Spinal cord (tissue), 10 donors: Measurements from ENCODE around the gene TRPM4. TPM values are rescaled to one million over a fixed set of nuclear protein-coding genes. Genes with fewer than 3 reads are reported as not detected.

ENCODE experiments used
- DNase-seq, 6 donors: peaks; one replicate each; pipeline versions ENCODE4 v3.0.0 to v3.0.0-alpha.2; 2013 to 2015; ENCODE audit warnings: low spot score in 6 of 6, low read depth in 4 of 6
- H3K27ac ChIP-seq: one replicate; pipeline ENCODE4 v1.5.1; 2013; ENCODE audit warnings: low read depth, low read length, control low read depth
- H3K27me3 ChIP-seq: one replicate; pipeline ENCODE4 v1.6.1; 2013; ENCODE audit warnings: low read length; ENCODE audit not compliant: control insufficient read depth, insufficient read depth
- H3K36me3 ChIP-seq: one replicate; pipeline ENCODE4 v1.6.1; 2013; ENCODE audit warnings: low read length; ENCODE audit not compliant: control insufficient read depth, insufficient read depth
- H3K4me1 ChIP-seq: one replicate; pipeline ENCODE4 v1.6.1; 2013; ENCODE audit warnings: low read length; ENCODE audit not compliant: control insufficient read depth, insufficient read depth
- H3K4me3 ChIP-seq: one replicate; pipeline ENCODE4 v1.5.1; 2013; ENCODE audit warnings: low read depth, low read length, control low read depth
- H3K9me3 ChIP-seq: one replicate; pipeline ENCODE4 v1.6.1; 2013; ENCODE audit warnings: low read length; ENCODE audit not compliant: control insufficient read depth, insufficient read depth
- WGBS: methylation state at CpG from one replicate; pipeline ENCODE4 v1.1.5; 2013; ENCODE audit warnings: missing lambda C conversion rate; ENCODE audit not compliant: insufficient coverage; 5-methylcytosine and 5-hydroxymethylcytosine counted together
- polyA plus RNA-seq, 2 donors: library from polyadenylated mRNA; unstranded; fragments of 120-200 nt; gene quantifications; one replicate each; pipeline ENCODE4 v1.2.1, GENCODE V29; 2013; ENCODE audit not compliant: insufficient read length in 2 of 2
- total RNA-seq, 2 donors: library from RNA; depleted of rRNA in 1 of 2; stranded (reverse); fragments of 120-200 nt in 1 of 2; fragments of >200 nt in 1 of 2; gene quantifications; one replicate each; pipeline versions ENCODE4 v1.2.3 to v1.2.4, GENCODE V29; 2013 to 2014
- donor health status: healthy.

TRPM4 gene
- total and polyA plus RNA-seq, 4 donors = 9.2 to 30.7 (median 15.1) TPM

DNA sequence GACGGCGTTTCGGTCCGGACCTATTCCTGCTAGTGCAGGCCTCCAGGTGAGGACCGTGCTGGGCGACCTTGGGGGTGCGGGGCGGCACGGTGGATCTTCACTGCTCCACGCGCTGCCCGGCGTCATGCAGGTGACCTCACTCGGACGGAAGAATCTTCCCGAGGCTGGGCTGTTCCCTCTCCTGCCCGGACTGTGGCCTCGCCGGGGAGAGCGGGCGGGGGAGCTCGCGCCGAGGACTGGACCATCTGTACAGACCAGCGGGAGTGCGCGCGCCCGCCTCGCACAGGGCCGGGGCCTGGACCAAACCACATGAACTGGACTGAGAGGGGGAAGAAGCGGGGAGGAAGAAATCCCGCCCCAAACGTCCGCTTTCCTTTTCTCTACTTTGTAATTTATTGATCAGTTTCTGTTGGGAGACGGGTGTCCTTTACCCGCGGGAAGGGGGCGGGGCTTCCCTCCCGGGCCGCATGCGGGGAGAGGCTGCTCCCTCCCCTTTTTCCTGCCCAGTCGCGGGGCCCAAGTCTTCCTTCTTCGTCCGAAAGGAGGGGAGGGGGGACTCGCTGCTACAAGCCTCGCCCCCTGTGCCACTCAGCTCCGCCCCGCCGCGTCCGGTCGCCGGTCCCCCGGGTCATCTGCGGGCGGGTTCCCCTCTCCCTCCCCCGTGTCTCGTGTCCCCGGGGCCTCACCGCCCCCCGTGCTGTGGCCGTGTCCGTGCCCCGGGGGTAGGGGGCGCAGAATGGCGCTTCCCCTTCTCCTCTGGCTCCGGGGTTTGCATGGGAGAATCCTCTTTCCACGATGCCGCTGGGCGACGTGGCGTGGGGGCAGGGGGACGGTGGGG, 7.3 kb upstream of the TRPM4 start:
- no peaks in the 10 kb centered on the region for H3K27me3 ChIP-seq
- H3K4me1 ChIP-seq = peaks cover 53% of the 10 kb centered on the region
- peak overlapping the region; percentile 92 for H3K4me3 ChIP-seq
- under 1% methylated on average over 45 of the region's 75 CpGs for WGBS
- H3K27ac ChIP-seq = peak overlapping the region; percentile 93
- DNase-seq = peak in 5 of 6 donors; percentile 83 to 97 (median 86)
- no peaks in the 10 kb centered on the region for H3K9me3 ChIP-seq
- peaks cover 12% of the 10 kb centered on the region for H3K36me3 ChIP-seq

DNA sequence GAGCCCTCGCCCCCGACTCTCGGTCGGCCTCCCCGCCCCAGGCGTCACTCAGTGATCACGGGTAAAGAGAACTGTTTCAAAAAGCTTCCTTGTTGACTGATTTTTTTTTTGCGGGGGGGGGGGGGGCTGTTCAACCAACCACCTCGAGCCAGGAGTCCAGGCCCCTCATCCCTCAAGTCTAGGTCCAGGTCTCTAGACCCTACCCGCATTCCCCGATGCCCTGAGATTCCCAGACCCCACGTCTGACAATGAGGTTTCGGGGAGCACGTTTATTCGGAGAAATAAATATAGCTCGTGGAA, 6.7 kb upstream of the TRPM4 start:
- no peak for DNase-seq
- peaks cover 8% of the 10 kb centered on the region for H3K36me3 ChIP-seq
- H3K27ac ChIP-seq = peak overlapping the region; percentile 93
- 11% methylated on average over 4 of the region's 16 CpGs for WGBS
- H3K27me3 ChIP-seq = no peaks in the 10 kb centered on the region
- peak overlapping the region; percentile 92 for H3K4me3 ChIP-seq
- peaks cover 54% of the 10 kb centered on the region for H3K4me1 ChIP-seq
- no peaks in the 10 kb centered on the region for H3K9me3 ChIP-seq

DNA sequence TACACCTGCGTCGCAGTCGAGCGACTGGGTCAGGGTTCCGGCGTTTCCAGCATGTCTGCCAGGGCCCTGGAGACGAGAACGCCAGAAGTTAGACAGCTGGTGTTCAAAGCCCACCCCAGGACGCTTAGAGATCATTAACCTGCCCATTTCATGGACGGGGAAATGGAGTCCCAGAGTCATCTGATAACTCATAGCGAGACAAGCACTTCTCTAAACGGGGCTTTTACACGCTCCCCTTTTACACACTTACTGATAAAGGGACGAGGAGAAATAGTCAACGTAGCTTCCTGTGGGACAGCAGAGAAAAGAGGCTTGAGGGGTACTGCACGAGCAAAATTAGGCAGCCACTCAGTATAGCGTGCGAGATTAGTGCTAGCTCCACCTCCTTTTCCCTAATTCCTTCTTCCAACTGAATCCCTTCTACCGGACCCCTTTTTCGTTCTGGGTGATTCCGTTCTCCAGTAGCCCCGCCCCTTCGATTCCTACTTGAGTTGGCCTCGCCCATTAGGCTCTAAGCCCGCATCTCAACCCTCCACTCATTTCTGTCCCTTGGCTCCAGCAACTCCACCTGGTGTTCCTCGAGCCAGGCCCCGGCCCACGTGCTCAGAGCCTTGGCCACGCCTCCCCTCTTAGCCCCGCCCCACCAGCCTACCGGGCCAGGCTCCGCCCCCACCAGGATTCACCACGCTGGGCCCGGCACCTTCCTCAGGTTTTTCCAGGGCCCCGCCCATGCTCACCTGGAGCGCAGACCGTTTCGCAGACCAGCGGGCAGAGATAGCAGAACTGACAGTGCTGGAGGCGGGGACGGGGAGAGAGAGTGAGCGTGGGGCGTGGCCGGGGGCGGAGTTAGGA, 6.1 kb upstream of the TRPM4 start:
- H3K27ac ChIP-seq = peak overlapping the region; percentile 93
- DNase-seq = peak in 2 of 6 donors; percentile 65 to 74
- peaks cover 5% of the 10 kb centered on the region for H3K36me3 ChIP-seq
- peaks cover 51% of the 10 kb centered on the region for H3K4me1 ChIP-seq
- H3K27me3 ChIP-seq = no peaks in the 10 kb centered on the region
- H3K4me3 ChIP-seq = peak overlapping the region; percentile 92
- H3K9me3 ChIP-seq = no peaks in the 10 kb centered on the region
- 5% methylated on average over 39 of the region's 45 CpGs for WGBS

DNA sequence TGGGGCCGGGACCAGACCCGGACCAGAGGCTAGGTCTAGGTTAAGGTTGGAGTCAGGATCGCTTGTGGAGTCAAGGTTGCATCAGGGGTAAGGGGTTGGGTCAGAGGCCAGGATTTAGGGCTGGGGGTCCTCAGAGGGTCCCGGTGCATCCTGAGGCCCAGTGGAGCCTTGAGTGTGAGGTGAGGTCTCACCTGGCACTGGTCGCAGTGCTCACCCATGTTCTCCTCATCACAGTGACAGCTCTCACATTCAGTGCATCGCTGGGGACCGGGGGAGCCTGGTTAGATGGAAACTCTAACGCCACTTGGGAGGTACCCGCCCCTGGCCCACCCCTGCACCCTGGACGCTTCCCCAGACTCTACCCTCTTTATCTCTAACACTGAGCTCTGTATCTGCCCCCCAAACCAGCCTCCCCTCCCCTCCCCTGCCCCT, 5.5 kb upstream of the TRPM4 start:
- DNase-seq = no peak
- Histone ChIP-seq H3K27me3 (no peaks in the 10 kb centered on the region), H3K27ac (no peak overlapping the region), H3K36me3 (peaks cover 5% of the 10 kb centered on the region), H3K4me1 (peaks cover 53% of the 10 kb centered on the region), H3K4me3 (no peak overlapping the region), H3K9me3 (no peaks in the 10 kb centered on the region)
- WGBS = 38% methylated on average over 8 of the region's 10 CpGs

DNA sequence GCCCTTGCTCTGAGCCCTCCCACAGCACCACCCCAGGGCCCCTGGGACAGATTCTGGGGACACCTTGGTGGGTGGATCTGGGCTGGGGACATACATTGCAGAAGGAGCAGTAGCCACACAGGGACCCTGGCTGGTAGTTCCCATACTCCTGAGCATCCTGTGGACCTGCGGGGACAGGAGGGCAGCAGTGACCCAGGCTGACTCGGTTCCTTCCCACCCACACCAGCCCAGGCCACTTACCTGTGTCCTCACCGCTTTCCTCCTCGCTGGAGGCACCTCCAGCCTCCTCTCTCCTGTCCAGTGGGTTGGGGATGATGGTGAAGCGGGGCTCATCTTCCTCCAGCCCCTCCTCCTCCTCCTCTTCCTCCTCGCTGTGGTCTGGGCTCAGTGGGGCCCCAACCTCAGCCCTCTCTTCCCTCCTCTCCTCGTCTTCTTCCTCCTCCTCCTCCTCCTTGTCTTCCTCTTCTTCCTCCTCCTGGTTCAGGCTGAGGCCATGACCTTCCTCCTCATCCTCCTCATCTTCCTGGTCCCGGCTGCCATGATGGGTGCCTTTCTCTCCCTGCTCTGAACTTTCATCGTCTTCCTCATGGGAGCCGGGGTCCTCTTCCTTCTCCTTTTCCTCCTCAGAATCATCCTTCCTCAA, 4.3 kb upstream of the TRPM4 start:
- Histone ChIP-seq H3K27ac (no peak overlapping the region), H3K4me1 (peaks cover 63% of the 10 kb centered on the region), H3K4me3 (no peak overlapping the region), H3K36me3 (peaks cover 5% of the 10 kb centered on the region), H3K9me3 (no peaks in the 10 kb centered on the region), H3K27me3 (no peaks in the 10 kb centered on the region)
- 86% methylated on average over 6 of the region's 10 CpGs for WGBS
- DNase-seq = no peak

- Histone ChIP-seq H3K27me3 (no peaks in the 10 kb centered on the region), H3K36me3 (no peaks in the 10 kb centered on the region), H3K4me3 (no peak overlapping the region), H3K4me1 (peaks cover 60% of the 10 kb centered on the region), H3K9me3 (no peaks in the 10 kb centered on the region), H3K27ac (no peak overlapping the region)
- DNase-seq = no peak
- WGBS = 93% methylated on average over 6 of the region's 6 CpGs
Observed at GRCh38 chr19:49154279-49154678, 3.3 kb upstream of the TRPM4 start.

DNA sequence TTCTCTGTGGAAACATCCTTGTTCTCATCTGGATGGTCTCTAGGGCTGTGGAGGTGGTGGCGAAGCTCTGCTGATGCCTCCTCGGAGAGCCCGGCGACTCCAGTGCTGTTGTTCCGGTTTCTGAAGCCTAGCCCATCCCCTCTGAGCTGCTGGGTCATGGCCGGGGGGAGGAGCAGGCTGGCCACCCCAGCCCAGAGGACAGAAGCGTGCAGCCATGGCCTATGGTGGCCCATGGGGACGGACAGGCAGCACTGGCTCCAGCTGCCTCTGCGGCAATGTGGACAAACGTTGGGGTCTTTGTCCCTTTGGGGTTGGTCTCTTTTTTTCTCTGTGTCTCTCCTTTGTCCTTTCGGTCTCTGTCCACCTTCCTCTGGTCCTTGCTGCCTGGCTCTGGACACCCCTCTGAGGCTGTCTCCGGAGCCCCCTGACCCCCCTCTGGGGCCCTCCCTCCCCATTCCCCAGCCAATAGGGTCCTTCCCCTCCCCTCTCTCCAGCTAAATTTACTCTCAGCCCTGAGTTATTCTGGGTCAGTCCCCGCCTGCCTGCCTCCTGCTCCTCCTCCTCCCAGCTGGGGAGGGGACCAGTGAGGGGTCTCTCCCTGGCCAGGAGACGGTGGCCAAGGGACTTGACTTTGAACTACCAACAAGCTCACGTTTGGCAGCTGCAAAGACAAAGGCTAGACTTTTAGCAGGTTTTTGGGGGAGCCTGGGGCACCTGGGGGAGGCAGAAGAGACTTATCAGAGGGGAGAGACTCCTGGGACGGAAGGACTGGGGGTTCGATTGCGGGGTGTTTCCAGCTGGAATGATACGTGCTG, 2.4 kb upstream of the TRPM4 start, which contains the start of gene HRC:
TSS of gene HRC (minus strand) at position 392 of the 815 bp plus-strand sequence. CDS start at position 233, 159 bp downstream.
- Histone ChIP-seq H3K27ac (no peak within 1 kb of the TSS), H3K27me3 (no peaks in the 10 kb centered on the region), H3K4me1 (peaks cover 56% of the 10 kb centered on the region), H3K36me3 (no peaks in the 10 kb centered on the region), H3K4me3 (no peak within 1 kb of the TSS), H3K9me3 (no peaks in the 10 kb centered on the region)
- WGBS = 39% methylated on average over 19 of the region's 19 CpGs
- DNase-seq = peak in 1 of 6 donors; percentile 26

DNA sequence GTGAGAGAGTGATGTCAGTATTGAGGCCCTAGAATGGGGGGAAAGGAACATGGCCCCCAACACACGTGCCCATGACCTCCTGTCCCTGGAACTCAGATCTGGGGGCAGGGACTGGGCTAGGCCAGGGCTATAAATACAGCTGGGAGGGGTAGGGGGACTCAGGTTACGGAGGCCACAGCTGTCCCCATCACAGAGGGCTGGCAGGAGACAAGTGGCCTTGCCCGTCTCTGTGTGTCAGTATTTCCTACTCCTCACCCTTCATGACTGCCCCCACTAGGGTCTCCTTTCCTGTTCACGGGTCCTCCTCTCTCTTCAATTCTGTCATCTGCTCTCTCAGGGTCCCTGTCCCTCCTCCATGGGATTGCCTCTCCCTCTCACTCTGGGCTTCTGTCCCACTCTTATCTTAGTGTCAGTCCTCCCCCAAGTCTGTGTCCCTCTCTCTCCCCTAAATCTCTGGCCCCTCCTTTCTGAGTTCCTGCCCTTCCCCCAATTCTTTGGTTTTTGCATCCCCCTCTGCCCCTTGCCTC, 1.7 kb upstream of the TRPM4 start:
- Histone ChIP-seq H3K27ac (no peak overlapping the region), H3K4me1 (peaks cover 53% of the 10 kb centered on the region), H3K9me3 (no peaks in the 10 kb centered on the region), H3K4me3 (no peak overlapping the region), H3K36me3 (peaks cover 4% of the 10 kb centered on the region), H3K27me3 (no peaks in the 10 kb centered on the region)
- no peak for DNase-seq
- WGBS = 28% methylated on average over 4 of the region's 4 CpGs
